Activated CD8-positive, alpha-beta T cell treated with anti-CD3 and anti-CD28 coated beads for 36 hours (primary cell): ENCODE measurements around the gene TEAD3. TPM values are rescaled to one million over a fixed set of nuclear protein-coding genes. Genes with fewer than 3 reads are reported as not detected.

Experiments used
- ATAC-seq: fragments of 200-7000 bp; cut with Tn5 transposase; one replicate; pipeline ENCODE4 v1.10.0; 2021; ENCODE audit warnings: mild to moderate bottlenecking, moderate library complexity
- CTCF ChIA-PET: fragments of 350-600 bp; sonication (Branson Sonifier 250); formaldehyde crosslinking; loops from one replicate; lab custom pipeline; 2021; ENCODE audit warnings: antibody characterized with exemption; lab: Charles Lee
- POLR2A ChIA-PET: fragments of 350-600 bp; sonication (Branson Sonifier 250); formaldehyde crosslinking; loops from one replicate; lab custom pipeline; 2021; ENCODE audit warnings: antibody characterized with exemption; lab: Charles Lee
- DNase-seq: peaks from one replicate; pipeline ENCODE4 v3.0.0-alpha.2; 2020
- H3K27ac Mint-ChIP-seq: one replicate; pipeline ENCODE4 v1.8.0; 2021; ENCODE audit warnings: mild to moderate bottlenecking, mixed read lengths
- H3K27me3 Mint-ChIP-seq: one replicate; pipeline ENCODE4 v1.8.0; 2021; ENCODE audit warnings: mixed read lengths
- H3K36me3 Mint-ChIP-seq: one replicate; pipeline ENCODE4 v1.8.0; 2021; ENCODE audit warnings: low read depth, mixed read lengths
- H3K4me1 Mint-ChIP-seq: one replicate; pipeline ENCODE4 v1.8.0; 2021; ENCODE audit warnings: low read depth, mixed read lengths
- H3K4me3 Mint-ChIP-seq: one replicate; pipeline ENCODE4 v1.8.0; 2021; ENCODE audit warnings: mild to moderate bottlenecking, moderate library complexity, mixed read lengths
- H3K9me3 Mint-ChIP-seq: one replicate; pipeline ENCODE4 v1.8.0; 2021; ENCODE audit warnings: mixed read lengths
- intact Hi-C: fragments of 100-400 bp; cut with micrococcal nuclease; formaldehyde crosslinking; loops from one replicate; pipeline ENCODE4 v1.10.0; 2022
- total RNA-seq, 2 experiments: library from RNA; stranded (reverse); gene quantifications; one replicate each; pipeline ENCODE4 v1.2.3, GENCODE V29; 2021
- TF ChIP-seq, protein P1 (sequence below): fragments of 200-600 bp; IDR thresholded peaks from one replicate; pipeline ENCODE4 v1.8.0; 2022; ENCODE audit warnings: antibody characterized with exemption, mild to moderate bottlenecking

The TEAD3 gene
- total RNA-seq, 2 experiments from 2014 or later, result 0.68 to 0.81 TPM

GRCh38 chr6:35524380-35525020, 27.6 kb upstream of the TEAD3 start:
- Mint-ChIP-seq H3K4me3 (no peak overlapping the region), H3K36me3 (no peaks in the 10 kb centered on the region), H3K27me3 (no peaks in the 10 kb centered on the region), H3K4me1 (peaks cover 9% of the 10 kb centered on the region), H3K27ac (peak overlapping the region; percentile 7), H3K9me3 (no peaks in the 10 kb centered on the region)
- ChIA-PET POLR2A (no interaction called here), CTCF (interaction anchor here (0.6 to 6.7 kb wide), 7 partner anchors 8 to 233 kb away, joined by 3 to 91 read pairs (median 8); partner anchors contain the start of gene ARMC12)
- DNase-seq (no peak), ATAC-seq (no peak)
- intact Hi-C loops, result no loop called here
- TF ChIP-seq, protein P1, sequence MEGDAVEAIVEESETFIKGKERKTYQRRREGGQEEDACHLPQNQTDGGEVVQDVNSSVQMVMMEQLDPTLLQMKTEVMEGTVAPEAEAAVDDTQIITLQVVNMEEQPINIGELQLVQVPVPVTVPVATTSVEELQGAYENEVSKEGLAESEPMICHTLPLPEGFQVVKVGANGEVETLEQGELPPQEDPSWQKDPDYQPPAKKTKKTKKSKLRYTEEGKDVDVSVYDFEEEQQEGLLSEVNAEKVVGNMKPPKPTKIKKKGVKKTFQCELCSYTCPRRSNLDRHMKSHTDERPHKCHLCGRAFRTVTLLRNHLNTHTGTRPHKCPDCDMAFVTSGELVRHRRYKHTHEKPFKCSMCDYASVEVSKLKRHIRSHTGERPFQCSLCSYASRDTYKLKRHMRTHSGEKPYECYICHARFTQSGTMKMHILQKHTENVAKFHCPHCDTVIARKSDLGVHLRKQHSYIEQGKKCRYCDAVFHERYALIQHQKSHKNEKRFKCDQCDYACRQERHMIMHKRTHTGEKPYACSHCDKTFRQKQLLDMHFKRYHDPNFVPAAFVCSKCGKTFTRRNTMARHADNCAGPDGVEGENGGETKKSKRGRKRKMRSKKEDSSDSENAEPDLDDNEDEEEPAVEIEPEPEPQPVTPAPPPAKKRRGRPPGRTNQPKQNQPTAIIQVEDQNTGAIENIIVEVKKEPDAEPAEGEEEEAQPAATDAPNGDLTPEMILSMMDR, result no peak

DNA sequence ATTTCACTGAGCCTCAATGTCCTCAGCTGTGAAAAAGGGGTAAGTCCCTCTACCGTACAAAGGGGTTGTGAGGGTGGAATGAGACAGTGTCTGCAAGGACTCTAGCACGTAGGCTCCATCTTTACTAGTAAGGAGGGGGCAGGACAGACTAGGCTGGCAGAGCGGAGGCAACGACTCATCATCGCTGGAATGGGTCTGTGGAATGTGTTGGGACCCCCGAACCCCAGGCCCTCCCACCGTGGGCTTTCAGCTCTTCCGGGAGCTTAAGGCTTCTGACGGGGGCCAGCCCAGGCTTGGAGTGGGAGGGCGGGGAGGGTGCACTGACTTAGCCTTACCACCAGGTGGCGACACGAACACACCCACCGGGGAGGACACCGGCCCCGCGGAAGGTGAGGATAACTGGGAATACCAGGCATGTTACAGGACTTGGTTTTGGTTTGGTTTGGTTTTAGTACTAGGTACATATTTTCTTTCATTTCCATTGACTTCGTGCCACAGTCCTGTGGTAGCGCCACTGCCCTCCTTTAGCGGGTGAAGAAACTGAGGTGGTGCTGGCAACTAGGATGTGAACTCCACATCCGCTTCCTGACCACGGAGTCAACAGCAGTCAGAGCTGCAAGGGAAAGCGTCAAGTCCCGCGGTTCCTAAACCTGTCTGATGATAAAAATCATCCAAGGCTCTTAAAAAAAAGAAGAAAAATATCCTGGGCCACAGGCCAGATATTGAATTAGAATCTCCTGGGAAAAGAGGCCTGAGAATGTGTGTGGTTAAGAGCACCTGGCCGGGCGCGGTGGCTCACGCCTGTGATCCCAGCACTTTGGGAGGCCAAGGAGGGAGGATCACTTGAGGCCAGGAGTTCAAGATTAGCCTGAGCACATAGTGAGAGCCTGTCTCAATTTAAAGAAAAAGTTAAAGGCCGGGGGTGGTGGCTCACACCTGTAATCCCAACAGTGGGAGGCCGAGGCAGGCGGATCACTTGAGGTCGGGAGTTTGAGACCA, 26.1 kb upstream of the TEAD3 start:
- POLR2A ChIA-PET, result no interaction called here

GRCh38 chr6:35522151-35522550, 25.3 kb upstream of the TEAD3 start:
- CTCF ChIA-PET, result interaction anchor here (0.5 to 6.7 kb wide), 41 partner anchors 8 to 564 kb away, joined by 3 to 91 read pairs (median 5); partner anchors contain the start of gene ARMC12
- TF ChIP-seq, protein P1, result no peak
- DNase-seq (no peak), ATAC-seq (no peak)
- Mint-ChIP-seq H3K27me3 (no peaks in the 10 kb centered on the region), H3K4me3 (no peak overlapping the region), H3K9me3 (no peaks in the 10 kb centered on the region), H3K36me3 (no peaks in the 10 kb centered on the region), H3K4me1 (peaks cover 9% of the 10 kb centered on the region), H3K27ac (no peak overlapping the region)
- intact Hi-C loops, result loop anchor here (1.0 kb wide), 1 partner anchor 214 kb away; no protein-coding TSS in a partner anchor
- POLR2A ChIA-PET, result no interaction called here

More for the DNA sequence above, 26.1 kb upstream of the TEAD3 start:
- peaks cover 9% of the 10 kb centered on the region for H3K4me1 Mint-ChIP-seq
- intact Hi-C loops, result loop anchor here (1.0 kb wide), 1 partner anchor 213 kb away; no protein-coding TSS in a partner anchor
- peak overlapping the region; percentile 63 for H3K27ac Mint-ChIP-seq
- peak overlapping the region; percentile 63 for H3K4me3 Mint-ChIP-seq
- no peaks in the 10 kb centered on the region for H3K36me3 Mint-ChIP-seq
- CTCF ChIA-PET, result interaction anchor here (0.5 to 6.7 kb wide), 55 partner anchors 9 to 563 kb away, joined by 3 to 91 read pairs (median 4); partner anchors contain the start of genes ARMC12 and RPL10A
- ATAC-seq, result peak; percentile 91
- peak; percentile 81 for DNase-seq
- TF ChIP-seq, protein P1, result peak; percentile 100
- H3K9me3 Mint-ChIP-seq, result no peaks in the 10 kb centered on the region
- no peaks in the 10 kb centered on the region for H3K27me3 Mint-ChIP-seq

- Mint-ChIP-seq H3K36me3 (no peaks in the 10 kb centered on the region), H3K27ac (no peak overlapping the region), H3K9me3 (no peaks in the 10 kb centered on the region), H3K27me3 (no peaks in the 10 kb centered on the region), H3K4me3 (no peak overlapping the region), H3K4me1 (peaks cover 9% of the 10 kb centered on the region)
- ATAC-seq, result no peak
- intact Hi-C loops, result no loop called here
- TF ChIP-seq, protein P1, result no peak
- ChIA-PET POLR2A (interaction anchor here (0.6 to 1.3 kb wide), 3 partner anchors 11 to 314 kb away, joined by 3 to 4 read pairs (median 3); no protein-coding TSS in a partner anchor), CTCF (interaction anchor here (0.9 to 6.7 kb wide), 5 partner anchors 17 to 217 kb away, joined by 4 to 91 read pairs (median 21); partner anchors contain the start of gene ARMC12)
- DNase-seq, result no peak
Observed at GRCh38 chr6:35521235-35521634, 24.4 kb upstream of the TEAD3 start.
